Endodermal cell (in vitro differentiated cells): Measurements from ENCODE around the gene RNF125. TPM values are rescaled to one million over a fixed set of nuclear protein-coding genes. Genes with fewer than 3 reads are reported as not detected.

ENCODE experiments used
- DNase-seq: peaks from one replicate; pipeline ENCODE4 v3.0.0-alpha.2; 2017
- H3K27ac ChIP-seq: 2 replicates; pipeline ENCODE4 v1.5.1; 2013; ENCODE audit warnings: mild to moderate bottlenecking, low read depth, low read length, moderate library complexity
- H3K27me3 ChIP-seq: 2 replicates; pipeline ENCODE4 v1.6.1; 2013; ENCODE audit warnings: mild to moderate bottlenecking, low read length, moderate library complexity; ENCODE audit not compliant: insufficient read depth, control insufficient read depth, poor library complexity, severe bottlenecking
- H3K36me3 ChIP-seq: 2 replicates; pipeline ENCODE4 v1.7.0; 2013; ENCODE audit warnings: mild to moderate bottlenecking, low read length, moderate library complexity; ENCODE audit not compliant: control insufficient read depth, insufficient read depth
- H3K4me1 ChIP-seq: one replicate; pipeline ENCODE4 v1.7.0; 2013; ENCODE audit warnings: low read length; ENCODE audit not compliant: control insufficient read depth, insufficient read depth
- H3K4me3 ChIP-seq: 2 replicates; pipeline ENCODE4 v1.5.1; 2013; ENCODE audit warnings: mild to moderate bottlenecking, low read length, moderate library complexity
- H3K9ac ChIP-seq: 2 replicates; pipeline ENCODE4 v1.6.1; 2013; ENCODE audit warnings: mild to moderate bottlenecking, low read length, moderate library complexity; ENCODE audit not compliant: poor library complexity, severe bottlenecking; ENCODE audit errors: extremely low read depth
- H3K9me3 ChIP-seq: 2 replicates; pipeline ENCODE4 v1.6.1; 2013; ENCODE audit warnings: mild to moderate bottlenecking, low read length, moderate library complexity; ENCODE audit not compliant: control insufficient read depth
- H3K27ac Mint-ChIP-seq: 2 replicates; pipeline ENCODE4 v1.8.0; 2020; ENCODE audit warnings: mixed read lengths
- H3K27me3 Mint-ChIP-seq: 2 replicates; pipeline ENCODE4 v1.8.0; 2021; ENCODE audit warnings: mild to moderate bottlenecking, mixed read lengths; ENCODE audit not compliant: insufficient read depth
- H3K36me3 Mint-ChIP-seq: 2 replicates; pipeline ENCODE4 v1.8.0; 2020; ENCODE audit warnings: low read depth, mixed read lengths
- H3K4me1 Mint-ChIP-seq: 2 replicates; pipeline ENCODE4 v1.8.0; 2020; ENCODE audit warnings: mixed read lengths
- H3K4me3 Mint-ChIP-seq: 2 replicates; pipeline ENCODE4 v1.8.0; 2020; ENCODE audit warnings: mild to moderate bottlenecking, moderate library complexity, mixed read lengths
- H3K9me3 Mint-ChIP-seq: 2 replicates; pipeline ENCODE4 v1.8.0; 2020; ENCODE audit warnings: mild to moderate bottlenecking, mixed read lengths
- WGBS, 2 experiments: methylation state at CpG; one replicate each; pipeline versions ENCODE4 v1.1.5 to v1.1.7; 2013; ENCODE audit warnings: missing lambda C conversion rate in 2 of 2, mixed read lengths in 1 of 2; ENCODE audit not compliant: insufficient coverage in 1 of 2, insufficient read length in 1 of 2; 5-methylcytosine and 5-hydroxymethylcytosine counted together
- total RNA-seq, 2 donors: library from RNA; stranded (reverse); fragmentation: NEBNext Ultra II Directional in 1 of 2; extraction: Animal tissue kit (Norgen Biotek cat#: 25700) in 1 of 2; gene quantifications; 2 replicates in 1 of 2; 3 replicates in 1 of 2; pipeline ENCODE4 v1.2.1, GENCODE V29; 2021
- TF ChIP-seq, protein P1 (sequence below): fragments of 200-600 bp; sonication (generic); conservative IDR thresholded peaks from 2 replicates; pipeline ENCODE4 v1.5.0; 2021; ENCODE audit warnings: antibody characterized with exemption, mild to moderate bottlenecking

Gene RNF125
- total RNA-seq, 2 donors from 2014 or later: 19.3 to 29.3 TPM

DNA sequence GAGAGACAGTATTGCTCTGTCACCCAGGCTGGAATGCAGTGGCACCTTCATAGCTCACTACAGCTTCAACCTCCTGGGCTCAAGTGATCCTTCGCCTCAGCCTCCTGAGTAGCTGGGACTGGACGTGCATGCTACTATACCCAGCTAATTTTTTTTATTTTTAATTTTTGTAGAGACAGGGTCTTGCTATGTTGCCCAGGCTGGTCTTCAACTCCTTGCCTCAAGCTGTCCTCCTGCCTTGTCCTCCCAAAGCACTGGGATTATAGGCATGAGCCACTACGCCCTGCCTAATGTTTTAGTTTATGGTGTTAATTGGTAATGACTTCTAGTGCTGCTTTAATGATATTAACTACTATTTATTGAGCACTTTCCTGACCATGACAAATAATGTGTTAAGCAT, 91.4 kb downstream of the RNF125 start:
- TF ChIP-seq, protein P1, sequence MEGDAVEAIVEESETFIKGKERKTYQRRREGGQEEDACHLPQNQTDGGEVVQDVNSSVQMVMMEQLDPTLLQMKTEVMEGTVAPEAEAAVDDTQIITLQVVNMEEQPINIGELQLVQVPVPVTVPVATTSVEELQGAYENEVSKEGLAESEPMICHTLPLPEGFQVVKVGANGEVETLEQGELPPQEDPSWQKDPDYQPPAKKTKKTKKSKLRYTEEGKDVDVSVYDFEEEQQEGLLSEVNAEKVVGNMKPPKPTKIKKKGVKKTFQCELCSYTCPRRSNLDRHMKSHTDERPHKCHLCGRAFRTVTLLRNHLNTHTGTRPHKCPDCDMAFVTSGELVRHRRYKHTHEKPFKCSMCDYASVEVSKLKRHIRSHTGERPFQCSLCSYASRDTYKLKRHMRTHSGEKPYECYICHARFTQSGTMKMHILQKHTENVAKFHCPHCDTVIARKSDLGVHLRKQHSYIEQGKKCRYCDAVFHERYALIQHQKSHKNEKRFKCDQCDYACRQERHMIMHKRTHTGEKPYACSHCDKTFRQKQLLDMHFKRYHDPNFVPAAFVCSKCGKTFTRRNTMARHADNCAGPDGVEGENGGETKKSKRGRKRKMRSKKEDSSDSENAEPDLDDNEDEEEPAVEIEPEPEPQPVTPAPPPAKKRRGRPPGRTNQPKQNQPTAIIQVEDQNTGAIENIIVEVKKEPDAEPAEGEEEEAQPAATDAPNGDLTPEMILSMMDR: no peak

GRCh38 chr18:32111706-32112105, 93.1 kb downstream of the RNF125 start:
- 93 to 97% methylated on average over 2 to 3 of the region's 3 CpGs for WGBS, 2 experiments
- Mint-ChIP-seq H3K27me3 (no peaks in the 10 kb centered on the region), H3K36me3 (peaks cover 43% of the 10 kb centered on the region), H3K9me3 (no peaks in the 10 kb centered on the region), H3K4me3 (no peak overlapping the region), H3K4me1 (no peaks in the 10 kb centered on the region), H3K27ac (peak overlapping the region; percentile 29)
- Histone ChIP-seq H3K27ac (no peak overlapping the region), H3K36me3 (peaks cover 58% of the 10 kb centered on the region), H3K9me3 (no peaks in the 10 kb centered on the region), H3K27me3 (no peaks in the 10 kb centered on the region), H3K9ac (no peak overlapping the region), H3K4me1 (no peaks in the 10 kb centered on the region), H3K4me3 (no peak overlapping the region)
- no peak for DNase-seq
- TF ChIP-seq, protein P1: no peak

More for the DNA sequence above, 91.4 kb downstream of the RNF125 start:
- no peak overlapping the region for H3K27ac ChIP-seq
- H3K4me3 Mint-ChIP-seq: no peak overlapping the region
- H3K36me3 Mint-ChIP-seq: peaks cover 36% of the 10 kb centered on the region
- no peak overlapping the region for H3K4me3 ChIP-seq
- H3K9me3 ChIP-seq: no peaks in the 10 kb centered on the region
- no peak overlapping the region for H3K9ac ChIP-seq
- H3K36me3 ChIP-seq: peaks cover 50% of the 10 kb centered on the region
- no peaks in the 10 kb centered on the region for H3K4me1 Mint-ChIP-seq
- H3K27me3 ChIP-seq: no peaks in the 10 kb centered on the region
- DNase-seq: no peak
- H3K4me1 ChIP-seq: no peaks in the 10 kb centered on the region
- H3K27me3 Mint-ChIP-seq: no peaks in the 10 kb centered on the region
- H3K27ac Mint-ChIP-seq: no peak overlapping the region
- WGBS, 2 experiments: 90 to 100% methylated on average over 1 to 2 of the region's 3 CpGs
- no peaks in the 10 kb centered on the region for H3K9me3 Mint-ChIP-seq

GRCh38 chr18:32112826-32113225, 94.2 kb downstream of the RNF125 start:
- H3K4me1 Mint-ChIP-seq: no peaks in the 10 kb centered on the region
- H3K4me3 Mint-ChIP-seq: no peak overlapping the region
- 95 to 98% methylated on average over 3 to 4 of the region's 4 CpGs for WGBS, 2 experiments
- H3K27ac Mint-ChIP-seq: no peak overlapping the region
- no peak overlapping the region for H3K4me3 ChIP-seq
- no peaks in the 10 kb centered on the region for H3K9me3 ChIP-seq
- TF ChIP-seq, protein P1: no peak
- H3K36me3 Mint-ChIP-seq: peaks cover 50% of the 10 kb centered on the region
- no peaks in the 10 kb centered on the region for H3K4me1 ChIP-seq
- no peaks in the 10 kb centered on the region for H3K27me3 ChIP-seq
- H3K27me3 Mint-ChIP-seq: no peaks in the 10 kb centered on the region
- H3K9me3 Mint-ChIP-seq: no peaks in the 10 kb centered on the region
- H3K36me3 ChIP-seq: peaks cover 67% of the 10 kb centered on the region
- H3K9ac ChIP-seq: no peak overlapping the region
- DNase-seq: no peak
- H3K27ac ChIP-seq: no peak overlapping the region
